ENCODE results near the gene C2CD3. TPM values are rescaled to one million over a fixed set of nuclear protein-coding genes. Genes with fewer than 3 reads are reported as not detected.
A peak's percentile ranks its signal among the peaks of the same experiment; 100 is the strongest.
"Not testable (repeated sequence)": the region's sequence is repeated elsewhere in the genome, so short reads cannot be mapped to it uniquely, and the experiment has no call there.

Gene C2CD3
- total RNA-seq, 1 donor from 2014 or later: 3.7 TPM

- DNase-seq (ENCODE audit: low read depth) (peak; percentile 30), FAIRE-seq (no peak)
- TF ChIP-seq CTCF (IDR thresholded peaks at IDR 0.05; ENCODE audit: insufficient read depth, low read length, severe bottlenecking): no peak
- Histone ChIP-seq H3K4me3 (ENCODE audit: low read depth, low read length) (no peak overlapping the region), H3K27me3 (ENCODE audit: control insufficient read depth, insufficient read depth, low read length) (no peaks in the 10 kb centered on the region), H3K36me3 (ENCODE audit: control insufficient read depth, insufficient read depth, low read length) (peaks cover 3% of the 10 kb centered on the region)
Observed at GRCh38 chr11:74069146-74070046, 101.4 kb downstream of the C2CD3 start.

- FAIRE-seq; H3K36me3 ChIP-seq (ENCODE audit: control insufficient read depth, insufficient read depth, low read length); H3K27me3 ChIP-seq (ENCODE audit: control insufficient read depth, insufficient read depth, low read length); H3K4me3 ChIP-seq (ENCODE audit: low read depth, low read length): not testable (repeated sequence)
- peak; percentile 76 for DNase-seq (ENCODE audit: low read depth)
Observed at GRCh38 chr11:74066663-74067062, 104.1 kb downstream of the C2CD3 start.

- not testable (repeated sequence) for DNase-seq (ENCODE audit: low read depth); H3K27me3 ChIP-seq (ENCODE audit: control insufficient read depth, insufficient read depth, low read length); FAIRE-seq; H3K36me3 ChIP-seq (ENCODE audit: control insufficient read depth, insufficient read depth, low read length); H3K4me3 ChIP-seq (ENCODE audit: low read depth, low read length)
Observed at GRCh38 chr11:74065534-74065933, 105.3 kb downstream of the C2CD3 start.

GRCh38 chr11:74063628-74064027 is 107.2 kb downstream of the C2CD3 start:
- not testable (repeated sequence) for H3K36me3 ChIP-seq (ENCODE audit: control insufficient read depth, insufficient read depth, low read length); DNase-seq (ENCODE audit: low read depth); FAIRE-seq; H3K4me3 ChIP-seq (ENCODE audit: low read depth, low read length); H3K27me3 ChIP-seq (ENCODE audit: control insufficient read depth, insufficient read depth, low read length)

GRCh38 chr11:74061599-74061998 is 109.2 kb downstream of the C2CD3 start:
- DNase-seq (ENCODE audit: low read depth); FAIRE-seq; H3K4me3 ChIP-seq (ENCODE audit: low read depth, low read length); H3K36me3 ChIP-seq (ENCODE audit: control insufficient read depth, insufficient read depth, low read length); H3K27me3 ChIP-seq (ENCODE audit: control insufficient read depth, insufficient read depth, low read length): not testable (repeated sequence)

GRCh38 chr11:74057249-74058151 is 113.3 kb downstream of the C2CD3 start:
- FAIRE-seq (no peak), DNase-seq (ENCODE audit: low read depth) (peak; percentile 43)
- TF ChIP-seq CTCF (IDR thresholded peaks at IDR 0.05; ENCODE audit: insufficient read depth, low read length, severe bottlenecking): no peak

GRCh38 chr11:74055938-74056337 is 114.9 kb downstream of the C2CD3 start:
- no peak for TF ChIP-seq CTCF (IDR thresholded peaks at IDR 0.05; ENCODE audit: insufficient read depth, low read length, severe bottlenecking)
- H3K36me3 ChIP-seq (ENCODE audit: control insufficient read depth, insufficient read depth, low read length): no peaks in the 10 kb centered on the region
- no peaks in the 10 kb centered on the region for H3K27me3 ChIP-seq (ENCODE audit: control insufficient read depth, insufficient read depth, low read length)
- no peak overlapping the region for H3K4me3 ChIP-seq (ENCODE audit: low read depth, low read length)
- no peak for FAIRE-seq
- DNase-seq (ENCODE audit: low read depth): peak; percentile 83

More at GRCh38 chr11:74057249-74058151, 113.3 kb downstream of the C2CD3 start:
- no peaks in the 10 kb centered on the region for H3K27me3 ChIP-seq (ENCODE audit: control insufficient read depth, insufficient read depth, low read length)
- no peaks in the 10 kb centered on the region for H3K36me3 ChIP-seq (ENCODE audit: control insufficient read depth, insufficient read depth, low read length)
- no peak overlapping the region for H3K4me3 ChIP-seq (ENCODE audit: low read depth, low read length)

Measured in bronchial epithelial cell (primary cell).